H1 (cell line): Measurements from ENCODE around the gene RPP25L. TPM values are rescaled to one million over a fixed set of nuclear protein-coding genes. Genes with fewer than 3 reads are reported as not detected.

Source experiments
- CTCF ChIA-PET: fragments of 300-600 bp; sonication (Branson Sonifier 250); formaldehyde crosslinking; loops from one replicate; lab custom pipeline; 2021; ENCODE audit not compliant: partially characterized antibody; lab: Charles Lee
- POLR2A ChIA-PET: fragments of 300-600 bp; sonication (Branson Sonifier 250); formaldehyde crosslinking; loops from one replicate; lab custom pipeline; 2021; ENCODE audit warnings: inconsistent platforms; ENCODE audit not compliant: partially characterized antibody; lab: Charles Lee
- DNase-seq, 2 experiments: peaks; one replicate each; pipeline versions ENCODE4 v3.0.0 to v3.0.0-alpha.2; 2010 to 2022; ENCODE audit warnings: low spot score in 2 of 2, low read depth in 1 of 2, mixed read lengths in 1 of 2
- FAIRE-seq: peaks from 2 replicates; lab custom pipeline; 2011; peaks lifted over from hg19 to GRCh38; lab: Jason Lieb, UNC
- H2AFZ ChIP-seq: 2 replicates; pipeline ENCODE4 v1.8.1; 2012; ENCODE audit warnings: low read length, inconsistent platforms
- H2AK5ac ChIP-seq: 2 replicates; pipeline ENCODE4 v1.6.1; 2013; ENCODE audit warnings: low read depth, low read length
- H2BK120ac ChIP-seq: replicated peaks from 2 replicates; pipeline ENCODE3; 2013; ENCODE audit warnings: low read depth, low read length, inconsistent platforms
- H2BK12ac ChIP-seq: 2 replicates; pipeline ENCODE4 v1.6.1; 2013; ENCODE audit warnings: low read depth, low read length
- H2BK15ac ChIP-seq: 2 replicates; pipeline ENCODE4 v1.6.1; 2013; ENCODE audit warnings: low read length
- H2BK20ac ChIP-seq: 2 replicates; pipeline ENCODE4 v1.6.1; 2013; ENCODE audit warnings: low read length
- H2BK5ac ChIP-seq: 2 replicates; pipeline ENCODE4 v1.6.1; 2013; ENCODE audit warnings: low read depth, low read length
- H3K14ac ChIP-seq: 2 replicates; pipeline ENCODE4 v1.6.1; 2013; ENCODE audit warnings: inconsistent platforms; ENCODE audit not compliant: insufficient read length
- H3K18ac ChIP-seq: 2 replicates; pipeline ENCODE4 v1.6.1; 2013; ENCODE audit warnings: low read length; ENCODE audit errors: extremely low read depth
- H3K23ac ChIP-seq: 2 replicates; pipeline ENCODE4 v1.6.1; 2013; ENCODE audit warnings: inconsistent platforms; ENCODE audit not compliant: insufficient read length
- H3K23me2 ChIP-seq: 2 replicates; pipeline ENCODE4 v1.6.1; 2013; ENCODE audit warnings: low read depth, low read length
- H3K27ac ChIP-seq: 2 replicates; pipeline ENCODE4 v1.6.1; 2011; ENCODE audit warnings: low read depth, low read length, inconsistent platforms
- H3K27me3 ChIP-seq, 4 experiments: replicated peaks in 1 of 4; 1 replicate in 1 of 4; 2 replicates in 3 of 4; pipeline versions ENCODE4 v1.6.1 to v1.8.1; 2011 to 2013; ENCODE audit warnings: low read length in 3 of 4, mild to moderate bottlenecking in 3 of 4, inconsistent platforms in 2 of 4, mixed read lengths in 2 of 4, moderate library complexity in 1 of 4; ENCODE audit not compliant: control insufficient read depth in 3 of 4, insufficient read depth in 3 of 4; ENCODE audit errors: extremely low read depth in 1 of 4
- H3K36me3 ChIP-seq, 4 experiments: 2 replicates each; pipeline versions ENCODE4 v1.6.1 to v1.8.1; 2011 to 2013; ENCODE audit warnings: mild to moderate bottlenecking in 4 of 4, low read length in 3 of 4, moderate library complexity in 2 of 4, control low read depth in 1 of 4, inconsistent platforms in 1 of 4; ENCODE audit not compliant: insufficient read depth in 4 of 4, control insufficient read depth in 2 of 4
- H3K4ac ChIP-seq: replicated peaks from 2 replicates; pipeline ENCODE3; 2013; ENCODE audit warnings: low read length, low read depth, mixed read lengths, inconsistent platforms; ENCODE audit not compliant: insufficient read length
- H3K4me1 ChIP-seq, 4 experiments: replicated peaks in 1 of 4; 1 replicate in 1 of 4; 2 replicates in 3 of 4; pipeline versions ENCODE4 v1.6.1 to v1.8.1; 2011 to 2013; ENCODE audit warnings: low read length in 3 of 4, inconsistent platforms in 2 of 4, mixed read lengths in 1 of 4; ENCODE audit not compliant: insufficient read depth in 4 of 4, control insufficient read depth in 3 of 4
- H3K4me2 ChIP-seq, 2 experiments: 2 replicates each; pipeline versions ENCODE4 v1.6.1 to v1.8.1; 2011 to 2013; ENCODE audit warnings: low read depth in 2 of 2, low read length in 2 of 2, control low read depth in 1 of 2, inconsistent platforms in 1 of 2, mild to moderate bottlenecking in 1 of 2; ENCODE audit not compliant: insufficient read depth in 1 of 2
- H3K4me3 ChIP-seq, 4 experiments: fragments of 200-600, 300-600 bp in 1 of 4; sonication (generic), shearing (Covaris generic), sonication (Bioruptor Twin) in 1 of 4; 2 replicates each; pipeline versions ENCODE4 v1.5.1 to v1.8.1; 2011 to 2016; ENCODE audit warnings: low read length in 4 of 4, low read depth in 3 of 4, control low read depth in 2 of 4, inconsistent platforms in 2 of 4, mild to moderate bottlenecking in 2 of 4, mixed read lengths in 1 of 4, moderate library complexity in 1 of 4; ENCODE audit not compliant: insufficient read depth in 2 of 4; ENCODE audit errors: extremely low read depth in 1 of 4
- H3K56ac ChIP-seq: replicated peaks from 2 replicates; pipeline ENCODE3; 2013; ENCODE audit warnings: low read depth, mild to moderate bottlenecking, mixed read lengths, low read length, inconsistent platforms; ENCODE audit not compliant: insufficient read length
- H3K79me1 ChIP-seq: 2 replicates; pipeline ENCODE4 v1.6.1; 2013; ENCODE audit warnings: low read depth, low read length, control low read depth
- H3K79me2 ChIP-seq, 2 experiments: 2 replicates each; pipeline versions ENCODE4 v1.6.1 to v1.8.1; 2012 to 2013; ENCODE audit warnings: low read length in 2 of 2, mild to moderate bottlenecking in 2 of 2, inconsistent platforms in 1 of 2; ENCODE audit not compliant: insufficient read depth in 2 of 2, control insufficient read depth in 1 of 2
- H3K9ac ChIP-seq, 4 experiments: replicated peaks in 1 of 4; 1 replicate in 1 of 4; 2 replicates in 3 of 4; pipeline versions ENCODE4 v1.6.1 to v1.8.1; 2011 to 2013; ENCODE audit warnings: low read depth in 3 of 4, low read length in 3 of 4, control low read depth in 2 of 4, mild to moderate bottlenecking in 2 of 4, moderate library complexity in 2 of 4, inconsistent platforms in 1 of 4; ENCODE audit errors: extremely low read depth in 1 of 4
- H3K9me3 ChIP-seq, 2 experiments: 2 replicates each; pipeline versions ENCODE4 v1.6.1 to v1.8.1; 2012 to 2013; ENCODE audit warnings: mild to moderate bottlenecking in 2 of 2, moderate library complexity in 2 of 2, control low read depth in 1 of 2, inconsistent platforms in 1 of 2, low read depth in 1 of 2, low read length in 1 of 2, mixed read lengths in 1 of 2; ENCODE audit not compliant: insufficient read depth in 2 of 2
- H4K20me1 ChIP-seq, 2 experiments: replicated peaks in 1 of 2; 2 replicates each; pipeline versions ENCODE3 to v1.8.1; 2011 to 2013; ENCODE audit warnings: inconsistent platforms in 2 of 2, low read length in 2 of 2, mild to moderate bottlenecking in 1 of 2; ENCODE audit not compliant: insufficient read depth in 2 of 2, control insufficient read depth in 1 of 2
- H4K5ac ChIP-seq: 2 replicates; pipeline ENCODE4 v1.6.1; 2013; ENCODE audit warnings: low read length, low read depth, mixed read lengths, inconsistent platforms; ENCODE audit not compliant: insufficient read length
- H4K8ac ChIP-seq: 2 replicates; pipeline ENCODE4 v1.8.0; 2013; ENCODE audit warnings: mild to moderate bottlenecking, moderate library complexity, low read length, inconsistent platforms; ENCODE audit not compliant: insufficient read depth; ENCODE audit errors: extremely low read depth
- H4K91ac ChIP-seq: replicated peaks from 2 replicates; pipeline ENCODE3; 2013; ENCODE audit warnings: low read length, mixed read lengths, inconsistent platforms; ENCODE audit not compliant: insufficient read length
- ATF2 ChIP-seq: IDR thresholded peaks from 2 replicates; pipeline ENCODE4 v1.6.1; 2012; ENCODE audit warnings: low read length, inconsistent platforms
- BRCA1 ChIP-seq: IDR thresholded peaks from 2 replicates; pipeline ENCODE4 v1.6.1; 2012; ENCODE audit warnings: low read depth, low read length, improper control_type of control experiment
- CEBPB ChIP-seq: IDR thresholded peaks from 2 replicates; pipeline ENCODE4 v1.6.1; 2012; ENCODE audit warnings: low read depth, low read length
- JUND ChIP-seq: IDR thresholded peaks from 2 replicates; pipeline ENCODE4 v1.6.1; 2011; ENCODE audit warnings: mild to moderate bottlenecking, improper control_type of control experiment, low read length
- KDM5A ChIP-seq: fragments of 200-600 bp; IDR thresholded peaks from 2 replicates; pipeline ENCODE4 v1.7.1; 2012; ENCODE audit warnings: mild to moderate bottlenecking, low read length, inconsistent platforms, mixed read lengths
- SP2 ChIP-seq: IDR thresholded peaks from 2 replicates; pipeline ENCODE4 v1.6.1; 2012; ENCODE audit warnings: mild to moderate bottlenecking, low read length, inconsistent platforms
- TBP ChIP-seq: IDR thresholded peaks from 2 replicates; pipeline ENCODE4 v1.6.1; 2011; ENCODE audit warnings: low read depth, low read length, improper control_type of control experiment
- WGBS, 2 experiments: shearing (Covaris generic) in 1 of 2; methylation state at CpG; one replicate each; pipeline versions ENCODE4 v1.1.6 to v1.1.7; 2013 to 2015; ENCODE audit warnings: low lambda C conversion rate in 2 of 2, mixed read lengths in 2 of 2, inconsistent platforms in 1 of 2, low coverage in 1 of 2, missing lambda C conversion rate in 1 of 2; ENCODE audit not compliant: insufficient replicate concordance in 2 of 2, insufficient coverage in 1 of 2, insufficient read length in 1 of 2; ENCODE audit errors: extremely low coverage in 1 of 2, missing lambda C conversion rate in 1 of 2; 5-methylcytosine and 5-hydroxymethylcytosine counted together
- polyA plus RNA-seq, 7 experiments: library from polyadenylated mRNA; depleted of rRNA in 3 of 7; stranded (reverse) in 5 of 7; unstranded in 2 of 7; fragments of >200 nt in 5 of 7; fragments of 200-250 nt in 2 of 7; gene quantifications; 1 replicate in 5 of 7; 2 replicates in 1 of 7; 4 replicates in 1 of 7; pipeline versions ENCODE4 v1.2.1 to v1.2.3, GENCODE V29; 2011 to 2013; ENCODE audit warnings: missing spikeins in 2 of 7, mixed read lengths in 2 of 7
- total RNA-seq: library from RNA; stranded (reverse); fragmentation: NEBNext Ultra II Directional; extraction: Animal tissue kit (Norgen Biotek cat#: 25700); gene quantifications from 2 replicates; pipeline ENCODE4 v1.2.1, GENCODE V29; 2021

Gene RPP25L
- total and polyA plus RNA-seq, 2 of the 8 experiments (the other 6 are each of a cell fraction or from before 2014, with no cell fraction given) = 21.6 to 75.0 TPM

- no peak for TF ChIP-seq KDM5A
- no peak for TF ChIP-seq CEBPB
- TF ChIP-seq TBP = no peak
- no peak for TF ChIP-seq ATF2
- TF ChIP-seq JUND = no peak
- TF ChIP-seq BRCA1 = no peak
- no peak for TF ChIP-seq SP2
- TF ChIP-seq, all 59 proteins: peak for 0
- H3K23me2 ChIP-seq = peaks cover 15% of the 10 kb centered on the region
- H3K18ac ChIP-seq = no peak overlapping the region
- no peak overlapping the region for H3K14ac ChIP-seq
- H4K20me1 ChIP-seq = peaks cover 2 to 12% of the 10 kb centered on the region in 2 experiments
- ChIA-PET CTCF (interaction anchor here (1.4 to 15.2 kb wide), 3 partner anchors 10 to 51 kb away, joined by 4 to 277 read pairs (median 23); partner anchors contain the start of genes GALT and SIGMAR1), POLR2A (interaction anchor here (1.4 to 12.8 kb wide), 4 partner anchors 11 to 59 kb away, joined by 3 to 127 read pairs (median 48); partner anchors contain the start of genes ARID3C, CCL27 and SIGMAR1)
- no peak overlapping the region for H3K23ac ChIP-seq
- no peak overlapping the region for H4K91ac ChIP-seq
- H2BK120ac ChIP-seq = no peak overlapping the region
- H2AK5ac ChIP-seq = no peak overlapping the region
- H2BK15ac ChIP-seq = no peak overlapping the region
- peaks cover 0 to 12% of the 10 kb centered on the region in 2 experiments; a peak in 1 of 4 replicates for H3K79me2 ChIP-seq
- H3K27ac ChIP-seq = no peak overlapping the region; the same call in 1 of the 2 replicates
- H3K4me1 ChIP-seq = peaks cover 6 to 32% (median 15%) of the 10 kb centered on the region in 4 experiments
- FAIRE-seq (no peak), DNase-seq (no peak)
- peak overlapping the region; percentile 48 to 65 (median 57) for H3K4me3 ChIP-seq
- peaks cover 3 to 23% (median 8%) of the 10 kb centered on the region in 4 experiments; a peak in 7 of 8 replicates for H3K36me3 ChIP-seq
- H2BK20ac ChIP-seq = no peak overlapping the region
- no peak overlapping the region for H2BK12ac ChIP-seq
- H3K9me3 ChIP-seq = no peaks in the 10 kb centered on the region
- H3K79me1 ChIP-seq = peaks cover 6% of the 10 kb centered on the region; the same call in 1 of the 2 replicates
- no peak overlapping the region for H3K56ac ChIP-seq
- WGBS, 2 experiments = 91% methylated on average over 4 of the region's 4 CpGs; no CpG with 5 or more reads in 1 of the 2 experiments
- no peaks in the 10 kb centered on the region; a peak in 1 of 7 replicates for H3K27me3 ChIP-seq
- peak overlapping the region in 1 of 4 experiments; percentile 28; a peak in 1 of 7 replicates for H3K9ac ChIP-seq
- H4K8ac ChIP-seq = no peak overlapping the region
- peak overlapping the region; percentile 65 to 77 for H3K4me2 ChIP-seq
- H4K5ac ChIP-seq = no peak overlapping the region
- no peak overlapping the region for H2AFZ ChIP-seq
- no peak overlapping the region for H3K4ac ChIP-seq
- H2BK5ac ChIP-seq = no peak overlapping the region
Measured at GRCh38 chr9:34651321-34651720, 39.4 kb upstream of the RPP25L start.
